Endothelial cell of umbilical vein (primary cell): ENCODE measurements around the gene TENM4. TPM values are rescaled to one million over a fixed set of nuclear protein-coding genes. Genes with fewer than 3 reads are reported as not detected.

Experiments
- BruUV-seq: library from RNA; stranded (reverse); fragments of 400-500 nt; replicated peaks from 2 replicates; lab custom pipeline; 2021; lab: Mats Ljungman, UMichigan
- CTCF ChIA-PET: fragments of 300-600, 350-600 bp; sonication (Branson Sonifier 250); formaldehyde crosslinking; loops from one replicate; lab custom pipeline; 2021; ENCODE audit warnings: antibody characterized with exemption, inconsistent platforms; lab: Charles Lee
- POLR2A ChIA-PET: fragments of 300-600, 350-600 bp; sonication (Branson Sonifier 250); formaldehyde crosslinking; loops from one replicate; lab custom pipeline; 2021; ENCODE audit warnings: antibody characterized with exemption, inconsistent platforms; lab: Charles Lee
- DNase-seq: peaks from one replicate; pipeline ENCODE4 v3.0.0-alpha.2; 2011; ENCODE audit warnings: low read depth, low spot score
- FAIRE-seq: peaks from 2 replicates; lab custom pipeline; 2011; peaks lifted over from hg19 to GRCh38; lab: Jason Lieb, UNC
- H2AFZ ChIP-seq: 2 replicates; pipeline ENCODE4 v1.6.0; 2012; ENCODE audit warnings: low read depth, low read length, control low read depth, inconsistent platforms
- H3K27ac ChIP-seq: 2 replicates; pipeline ENCODE4 v1.5.1; 2011; ENCODE audit warnings: low read depth, mild to moderate bottlenecking, control low read depth, low read length, moderate library complexity; ENCODE audit not compliant: insufficient read depth
- H3K27me3 ChIP-seq, 2 experiments: 2 replicates each; pipeline versions ENCODE4 v1.6.0 to v1.6.1; 2011; ENCODE audit warnings: low read length in 2 of 2, mixed read lengths in 1 of 2; ENCODE audit not compliant: control insufficient read depth in 2 of 2, insufficient read depth in 2 of 2
- H3K36me3 ChIP-seq, 2 experiments: 2 replicates in 1 of 2; 3 replicates in 1 of 2; pipeline ENCODE4 v1.5.1; 2011; ENCODE audit warnings: low read length in 2 of 2, mild to moderate bottlenecking in 1 of 2, moderate library complexity in 1 of 2; ENCODE audit not compliant: control insufficient read depth in 2 of 2, insufficient read depth in 2 of 2; ENCODE audit errors: extremely low read depth in 1 of 2
- H3K4me1 ChIP-seq: 3 replicates; pipeline ENCODE4 v1.5.1; 2011; ENCODE audit warnings: mild to moderate bottlenecking, low read length; ENCODE audit not compliant: control insufficient read depth, insufficient read depth; ENCODE audit errors: extremely low read depth
- H3K4me2 ChIP-seq: 2 replicates; pipeline ENCODE4 v1.6.1; 2011; ENCODE audit warnings: low read length, control low read depth, mixed read lengths; ENCODE audit not compliant: insufficient read depth
- H3K4me3 ChIP-seq, 3 experiments: fragments of 200-600 bp in 1 of 3; sonication (generic), shearing (Covaris generic) in 1 of 3; replicated peaks in 1 of 3; 2 replicates each; pipeline ENCODE4 v1.5.1; 2011 to 2016; ENCODE audit warnings: control low read depth in 3 of 3, low read length in 3 of 3, mild to moderate bottlenecking in 2 of 3, inconsistent platforms in 1 of 3, low read depth in 1 of 3, moderate library complexity in 1 of 3; ENCODE audit not compliant: insufficient read depth in 1 of 3
- H3K79me2 ChIP-seq: 2 replicates; pipeline ENCODE4 v1.6.0; 2012; ENCODE audit warnings: low read length, inconsistent platforms; ENCODE audit not compliant: control insufficient read depth, insufficient read depth
- H3K9ac ChIP-seq: replicated peaks from 2 replicates; pipeline ENCODE3; 2011; ENCODE audit warnings: low read length, control low read depth; ENCODE audit not compliant: insufficient read depth; ENCODE audit errors: extremely low read depth
- H3K9me1 ChIP-seq: replicated peaks from 3 replicates; pipeline ENCODE4 v1.6.0; 2011; ENCODE audit warnings: mild to moderate bottlenecking, low read length; ENCODE audit not compliant: control insufficient read depth, insufficient read depth; ENCODE audit errors: extremely low read depth
- H3K9me3 ChIP-seq: replicated peaks from 2 replicates; pipeline ENCODE4 v1.5.1; 2012; ENCODE audit warnings: low read length, inconsistent platforms; ENCODE audit not compliant: control insufficient read depth, insufficient read depth
- H4K20me1 ChIP-seq: replicated peaks from 2 replicates; pipeline ENCODE3; 2011; ENCODE audit warnings: mild to moderate bottlenecking, low read length; ENCODE audit not compliant: control insufficient read depth, insufficient read depth; ENCODE audit errors: extremely low read depth
- CTCF ChIP-seq, 2 donors: IDR thresholded peaks; 1 replicate in 1 of 2; 2 replicates in 1 of 2; pipeline ENCODE4 v1.5.1; 2011; ENCODE audit warnings: low read length in 2 of 2, mild to moderate bottlenecking in 2 of 2, moderate library complexity in 2 of 2, control low read depth in 1 of 2, inconsistent platforms in 1 of 2, low read depth in 1 of 2; ENCODE audit not compliant: insufficient read depth in 1 of 2; ENCODE audit errors: extremely low read depth in 1 of 2
- EZH2 ChIP-seq: IDR thresholded peaks from 2 replicates; pipeline ENCODE4 v1.6.1; 2012; ENCODE audit warnings: borderline replicate concordance, low read depth, mild to moderate bottlenecking, moderate library complexity, low read length, inconsistent platforms; ENCODE audit not compliant: severe bottlenecking
- FOS ChIP-seq: IDR thresholded peaks from 2 replicates; pipeline ENCODE4 v1.6.1; 2011; ENCODE audit warnings: mild to moderate bottlenecking, low read length, moderate library complexity, borderline replicate concordance; ENCODE audit not compliant: insufficient read depth
- GATA2 ChIP-seq: IDR thresholded peaks from 2 replicates; pipeline ENCODE4 v1.7.0; 2011; ENCODE audit warnings: low read depth, mild to moderate bottlenecking, moderate library complexity, mixed read lengths, low read length; ENCODE audit not compliant: insufficient read length, insufficient read depth
- MAX ChIP-seq: IDR thresholded peaks from 2 replicates; pipeline ENCODE4 v1.6.1; 2011; ENCODE audit not compliant: insufficient read depth, insufficient read length
- MYC ChIP-seq: IDR thresholded peaks from one replicate; pipeline ENCODE4 v1.6.1; 2011; ENCODE audit warnings: mild to moderate bottlenecking, low read depth, low read length
- POLR2A ChIP-seq: IDR thresholded peaks from 2 replicates; pipeline ENCODE4 v1.6.1; 2012; ENCODE audit warnings: low read depth, mild to moderate bottlenecking, control low read depth, low read length
- dilution Hi-C: fragments of 300-500 bp; cut with MboI; formaldehyde crosslinking; loops from one replicate; pipeline ENCODE4 v1.15.0; 2019; ENCODE audit warnings: low sequenced_read_pairs; ENCODE audit not compliant: extremely low pct_ligation_motif_present
- intact Hi-C: fragments of 100-400 bp; cut with micrococcal nuclease; formaldehyde crosslinking; loops from one replicate; pipeline ENCODE4 v1.10.0; 2022
- polyA plus RNA-seq, 4 experiments: library from polyadenylated mRNA; depleted of rRNA in 3 of 4; stranded (reverse) in 3 of 4; unstranded in 1 of 4; fragments of >200 nt; gene quantifications; 2 replicates each; pipeline versions ENCODE4 v1.2.1 to v1.2.3, GENCODE V29; 2011 to 2012; ENCODE audit warnings: missing spikeins in 1 of 4
- total RNA-seq: library from RNA; stranded (reverse); gene quantifications from 2 replicates; pipeline ENCODE4 v1.2.3, GENCODE V29; 2021

The TENM4 gene
- total and polyA plus RNA-seq, 2 donors (not counting 3 experiments of a cell fraction or from before 2014, with no cell fraction given), result 0.06 to 0.27 TPM

- H3K4me1 ChIP-seq, result no peaks in the 10 kb centered on the region
- intact Hi-C loops, result no loop called here
- H3K36me3 ChIP-seq, result no peaks in the 10 kb centered on the region
- TF ChIP-seq FOS, result no peak
- TF ChIP-seq EZH2, result no peak
- no peak for TF ChIP-seq MYC
- no peak for TF ChIP-seq CTCF (IDR thresholded peaks at IDR 0.05; ENCODE audit: extremely low read depth in 1 of 2, insufficient read depth in 1 of 2, low read depth in 1 of 2, low read length in 2 of 2)
- TF ChIP-seq MAX, result no peak
- TF ChIP-seq GATA2, result no peak
- TF ChIP-seq POLR2A, result no peak
- no peak overlapping the region for H3K27ac ChIP-seq
- H2AFZ ChIP-seq, result no peak overlapping the region
- ChIA-PET POLR2A (no interaction called here), CTCF (no interaction called here)
- H3K9ac ChIP-seq, result no peak overlapping the region
- no peaks in the 10 kb centered on the region for H4K20me1 ChIP-seq
- H3K27me3 ChIP-seq, result no peaks in the 10 kb centered on the region
- no peaks in the 10 kb centered on the region for H3K9me1 ChIP-seq
- dilution Hi-C loops, result no loop called here
- no TSS peak for BruUV-seq
- H3K4me3 ChIP-seq, result no peak overlapping the region
- H3K79me2 ChIP-seq, result no peaks in the 10 kb centered on the region
- FAIRE-seq (no peak), DNase-seq (no peak)
- H3K9me3 ChIP-seq, result no peaks in the 10 kb centered on the region
- H3K4me2 ChIP-seq, result no peak overlapping the region
These were observed 25.6 kb upstream of the TENM4 start for GRCh38 chr11:79466411-79466810.
